Testis (tissue), 3 donors: ENCODE results near the gene NUP205. TPM values are rescaled to one million over a fixed set of nuclear protein-coding genes. Genes with fewer than 3 reads are reported as not detected.
A peak's percentile ranks its signal among the peaks of the same experiment; 100 is the strongest.

Experiments
- DNase-seq: peaks from one replicate; pipeline ENCODE4 v3.0.0-alpha.2; 2019
- H3K27ac ChIP-seq, 2 donors: fragments of 200-600 bp; sonication (generic); one replicate each; pipeline ENCODE4 v1.5.1; 2019
- H3K27me3 ChIP-seq: fragments of 200-600 bp; sonication (generic); one replicate; pipeline ENCODE4 v1.5.1; 2019
- H3K36me3 ChIP-seq: fragments of 200-600 bp; sonication (generic); one replicate; pipeline ENCODE4 v1.5.1; 2017; ENCODE audit warnings: low read depth; ENCODE audit errors: missing control alignments
- H3K4me1 ChIP-seq: fragments of 200-600 bp; sonication (generic); one replicate; pipeline ENCODE4 v1.5.1; 2019
- H3K4me3 ChIP-seq, 2 donors: fragments of 200-600 bp; sonication (generic); one replicate each; pipeline ENCODE4 v1.5.1; 2017 to 2019
- H3K9me3 ChIP-seq: fragments of 200-600 bp; sonication (generic); one replicate; pipeline ENCODE4 v1.5.1; 2017
- CTCF ChIP-seq, 3 experiments: fragments of 450-650 bp in 2 of 3; fragments of 200-600 bp in 1 of 3; sonication (generic) in 1 of 3; IDR thresholded peaks; one replicate each; pipeline ENCODE4 v1.5.1; 2016 to 2019; ENCODE audit warnings: antibody characterized with exemption in 3 of 3, mild to moderate bottlenecking in 2 of 3, moderate library complexity in 1 of 3
- POLR2A ChIP-seq: fragments of 450-650 bp; IDR thresholded peaks from one replicate; pipeline ENCODE4 v1.6.1; 2017; ENCODE audit warnings: antibody characterized with exemption, mild to moderate bottlenecking, moderate library complexity
- WGBS, 2 donors: methylation state at CpG; one replicate each; pipeline ENCODE4 v1.1.5; 2018; 5-methylcytosine and 5-hydroxymethylcytosine counted together
- intact Hi-C: fragments of 100-400 bp; cut with DNase I; formaldehyde crosslinking; loops from one replicate; pipeline ENCODE4 v1.15.1; 2023; ENCODE audit warnings: low total_unique reads
- polyA plus RNA-seq: library from polyadenylated mRNA; stranded (reverse); fragments of 350-450 nt; fragmentation: Illumina TruSeq; extraction: RNeasy Lipid Tissue Mini Kit (QIAGEN cat#74804); gene quantifications from one replicate; pipeline ENCODE4 v1.2.3, GENCODE V29; 2014; ENCODE audit warnings: low read depth, low replicate concordance; ENCODE audit not compliant: insufficient read depth
- total RNA-seq, 2 donors: library from RNA; depleted of rRNA; stranded (reverse); fragments of >200 nt; gene quantifications; one replicate each; pipeline ENCODE4 v1.2.3, GENCODE V29; 2016

Gene NUP205
- total and polyA plus RNA-seq, 3 donors from 2014 or later = 47.8 to 77.2 (median 73.6) TPM

- peak; percentile 63 for DNase-seq
- 76 to 81% methylated on average over 12 of the region's 12 CpGs for WGBS, 2 donors
- H3K4me3 ChIP-seq = no peak overlapping the region
- H3K27ac ChIP-seq = peak overlapping the region in 1 of 2 donors; percentile 15
- H3K36me3 ChIP-seq = no peaks in the 10 kb centered on the region
- TF ChIP-seq POLR2A (no peak), CTCF (IDR thresholded peaks at IDR 0.05) (no peak)
- intact Hi-C loops = no loop called here
- no peaks in the 10 kb centered on the region for H3K27me3 ChIP-seq
- no peaks in the 10 kb centered on the region for H3K4me1 ChIP-seq
- no peaks in the 10 kb centered on the region for H3K9me3 ChIP-seq
Observed at GRCh38 chr7:135653340-135654080, 95.8 kb downstream of the NUP205 start.

GRCh38 chr7:135658564-135658963 is 100.8 kb downstream of the NUP205 start:
- Histone ChIP-seq H3K4me1 (peaks cover 5% of the 10 kb centered on the region), H3K27ac (no peak overlapping the region), H3K27me3 (no peaks in the 10 kb centered on the region), H3K4me3 (no peak overlapping the region), H3K36me3 (no peaks in the 10 kb centered on the region), H3K9me3 (no peaks in the 10 kb centered on the region)
- intact Hi-C loops = no loop called here
- TF ChIP-seq POLR2A (no peak), CTCF (IDR thresholded peaks at IDR 0.05) (no peak)
- DNase-seq = no peak
- 93 to 94% methylated on average over 5 of the region's 5 CpGs for WGBS, 2 donors

GRCh38 chr7:135659159-135659846 is 101.6 kb downstream of the NUP205 start:
- H3K4me1 ChIP-seq = peaks cover 11% of the 10 kb centered on the region
- intact Hi-C loops = no loop called here
- DNase-seq = no peak
- H3K4me3 ChIP-seq = no peak overlapping the region
- no peaks in the 10 kb centered on the region for H3K27me3 ChIP-seq
- WGBS, 2 donors = 82 to 84% methylated on average over 9 of the region's 9 CpGs
- no peaks in the 10 kb centered on the region for H3K9me3 ChIP-seq
- H3K36me3 ChIP-seq = no peaks in the 10 kb centered on the region
- no peak for TF ChIP-seq POLR2A
- no peak for TF ChIP-seq CTCF (IDR thresholded peaks at IDR 0.05)
- no peak overlapping the region for H3K27ac ChIP-seq

GRCh38 chr7:135661311-135662122 is 103.8 kb downstream of the NUP205 start:
- Histone ChIP-seq H3K9me3 (no peaks in the 10 kb centered on the region), H3K27me3 (no peaks in the 10 kb centered on the region), H3K4me3 (peak overlapping the region; percentile 76 to 85), H3K27ac (peak overlapping the region; percentile 77 to 95), H3K36me3 (no peaks in the 10 kb centered on the region), H3K4me1 (peaks cover 11% of the 10 kb centered on the region)
- no peak for DNase-seq
- WGBS, 2 donors = 58 to 64% methylated on average over 14 of the region's 14 CpGs
- TF ChIP-seq POLR2A = no peak
- intact Hi-C loops = loop anchor here (10.0 kb wide), 1 partner anchor 133 kb away; no protein-coding TSS in a partner anchor

GRCh38 chr7:135662123-135662372 is 104.3 kb downstream of the NUP205 start:
- Histone ChIP-seq H3K4me3 (peak overlapping the region; percentile 76 to 85), H3K9me3 (no peaks in the 10 kb centered on the region), H3K36me3 (no peaks in the 10 kb centered on the region), H3K27ac (peak overlapping the region; percentile 77 to 95), H3K4me1 (peaks cover 11% of the 10 kb centered on the region), H3K27me3 (no peaks in the 10 kb centered on the region)
- TF ChIP-seq CTCF (IDR thresholded peaks at IDR 0.05) (no peak), POLR2A (no peak)
- intact Hi-C loops = loop anchor here (10.0 kb wide), 1 partner anchor 133 kb away; no protein-coding TSS in a partner anchor
- WGBS, 2 donors = 7 to 10% methylated on average over 2 to 17 of the region's 17 CpGs
- no peak for DNase-seq
